ENCODE results near the gene H3-3A. TPM values are rescaled to one million over a fixed set of nuclear protein-coding genes. Genes with fewer than 3 reads are reported as not detected.

Gene H3-3A
- total RNA-seq, 1 experiment from 2014 or later: 894 TPM

DNA sequence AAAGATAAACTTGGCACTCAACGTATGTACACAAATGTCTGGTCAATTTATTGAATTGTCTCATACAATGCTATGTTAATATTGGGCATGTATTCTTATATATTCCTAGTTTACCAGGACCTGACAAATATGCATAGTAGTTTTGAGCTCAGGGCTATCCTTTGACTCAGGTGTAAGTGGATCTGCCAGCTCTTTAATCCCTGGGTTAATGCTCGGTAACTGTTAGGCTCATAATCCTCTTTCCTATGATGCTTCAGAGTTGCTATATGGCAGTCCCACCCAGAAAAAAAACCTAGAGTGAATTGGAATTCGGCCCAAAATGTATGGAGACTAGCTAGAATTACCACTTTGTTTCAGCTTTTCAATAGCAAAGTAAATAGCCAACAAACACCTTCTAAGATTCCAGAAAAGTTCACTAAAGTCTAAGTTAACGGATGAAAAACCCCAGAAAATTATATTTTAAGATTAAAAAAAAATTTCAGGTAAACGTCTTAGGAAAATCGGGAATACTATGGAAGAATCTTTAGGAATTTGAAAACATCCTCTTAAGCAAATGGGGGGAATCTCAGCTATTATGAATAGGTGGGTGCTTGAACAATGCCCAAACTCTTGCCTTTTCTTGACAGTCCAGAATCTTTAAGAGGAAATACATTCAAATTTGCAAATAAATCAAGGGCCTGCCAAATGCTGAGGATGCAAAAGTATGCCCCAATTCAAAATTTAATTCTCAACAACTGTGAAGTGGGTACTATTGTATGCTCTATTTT is 10.9 kb downstream of the H3-3A start:
- Mint-ChIP-seq H3K4me3 (no peak overlapping the region), H3K4me1 (peaks cover 8% of the 10 kb centered on the region), H3K27ac (peak overlapping the region; percentile 38), H3K9me3 (no peaks in the 10 kb centered on the region), H3K27me3 (ENCODE audit: low read depth) (no peaks in the 10 kb centered on the region), H3K36me3 (peaks cover 43% of the 10 kb centered on the region)
- no peak for ATAC-seq
- no peak for DNase-seq (ENCODE audit: low spot score)
- POLR2A ChIA-PET: interaction anchor here (0.6 to 1.7 kb wide), 5 partner anchors 9 to 279 kb away, joined by 3 to 5 read pairs (median 4); partner anchors contain the start of gene SDE2
- CTCF ChIA-PET: interaction anchor here (0.8 to 2.2 kb wide), 3 partner anchors 9 to 52 kb away, joined by 3 to 18 read pairs (median 8); no protein-coding TSS in a partner anchor
- TF ChIP-seq NFATC4 (CRISPR knock-in tag; IDR thresholded peaks at IDR 0.05): peak; percentile 84; the same call in 1 of the 2 replicates
- TF ChIP-seq NR3C1 (CRISPR knock-in tag; conservative IDR thresholded peaks at IDR 0.05; ENCODE audit: low read depth): no peak

DNA sequence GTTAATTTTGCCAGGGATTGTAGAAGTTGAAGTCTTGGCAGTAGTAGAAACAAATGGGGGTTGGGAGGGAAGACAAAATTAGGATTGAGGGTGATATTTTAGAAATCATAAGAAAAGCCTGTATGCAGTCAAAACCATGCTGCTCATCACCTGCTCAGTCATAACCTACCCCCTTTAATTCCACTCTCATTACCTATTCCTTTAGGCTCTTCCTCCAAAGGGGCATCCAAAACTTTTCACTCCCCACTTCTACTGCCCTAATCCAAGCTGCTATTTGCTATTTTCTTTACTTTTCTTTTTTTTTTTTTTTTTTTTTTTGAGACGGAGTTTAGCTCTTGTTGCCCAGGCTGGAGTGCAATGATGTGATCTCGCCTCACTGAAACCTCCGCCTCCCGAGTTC is 11.5 kb downstream of the H3-3A start:
- Mint-ChIP-seq H3K36me3 (peaks cover 38% of the 10 kb centered on the region), H3K9me3 (no peaks in the 10 kb centered on the region), H3K27me3 (ENCODE audit: low read depth) (no peaks in the 10 kb centered on the region), H3K27ac (peak overlapping the region; percentile 38), H3K4me1 (peaks cover 3% of the 10 kb centered on the region), H3K4me3 (no peak overlapping the region)
- DNase-seq (ENCODE audit: low spot score) (no peak), ATAC-seq (no peak)
- ChIA-PET CTCF (interaction anchor here (2.0 to 2.2 kb wide), 2 partner anchors 9 to 51 kb away, joined by 8 to 18 read pairs; no protein-coding TSS in a partner anchor), POLR2A (interaction anchor here (0.6 to 1.7 kb wide), 6 partner anchors 9 to 86 kb away, joined by 3 to 5 read pairs (median 4); partner anchors contain the start of gene SDE2)
- TF ChIP-seq, protein P1, sequence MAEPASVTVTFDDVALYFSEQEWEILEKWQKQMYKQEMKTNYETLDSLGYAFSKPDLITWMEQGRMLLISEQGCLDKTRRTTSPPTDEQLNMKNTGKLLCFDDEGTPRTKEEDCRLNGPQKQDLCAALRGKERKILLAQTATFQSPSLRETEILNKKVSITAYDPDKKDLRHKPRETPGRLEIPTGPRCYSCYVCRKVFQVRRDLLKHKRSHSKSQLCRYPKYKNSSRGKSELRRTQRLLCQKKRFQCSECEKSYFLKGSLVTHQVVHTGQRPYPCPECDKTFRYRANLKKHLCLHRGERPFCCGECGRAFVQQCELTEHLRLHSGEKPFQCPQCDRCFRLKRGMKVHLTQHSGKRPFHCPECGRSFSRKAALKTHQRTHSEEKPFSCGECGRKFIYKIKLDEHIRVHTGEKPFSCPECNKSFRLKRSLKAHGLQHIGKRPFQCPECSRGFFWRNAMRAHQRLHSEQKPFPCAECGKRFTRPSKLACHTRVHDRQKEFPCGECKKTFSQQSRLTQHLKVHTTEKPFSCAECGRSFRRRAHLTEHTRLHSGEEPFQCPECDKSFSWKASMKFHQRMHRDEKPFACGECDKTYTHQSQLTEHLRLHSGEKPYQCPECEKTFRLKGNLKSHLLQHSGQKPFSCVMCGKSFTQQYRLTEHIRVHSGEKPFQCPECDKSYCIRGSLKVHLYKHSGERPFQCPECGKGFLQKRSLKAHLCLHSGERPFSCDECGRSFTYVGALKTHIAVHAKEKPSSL (CRISPR knock-in tag; conservative IDR thresholded peaks at IDR 0.05): peak; percentile 43; the same call in 1 of the 2 replicates
- TF ChIP-seq NFATC4 (CRISPR knock-in tag; IDR thresholded peaks at IDR 0.05): 0 out of 2 replicates have a peak, but pooled peaks have one; percentile 14
- TF ChIP-seq HMGA2 (CRISPR knock-in tag; IDR thresholded peaks at IDR 0.05): no peak
- TF ChIP-seq, protein P2, sequence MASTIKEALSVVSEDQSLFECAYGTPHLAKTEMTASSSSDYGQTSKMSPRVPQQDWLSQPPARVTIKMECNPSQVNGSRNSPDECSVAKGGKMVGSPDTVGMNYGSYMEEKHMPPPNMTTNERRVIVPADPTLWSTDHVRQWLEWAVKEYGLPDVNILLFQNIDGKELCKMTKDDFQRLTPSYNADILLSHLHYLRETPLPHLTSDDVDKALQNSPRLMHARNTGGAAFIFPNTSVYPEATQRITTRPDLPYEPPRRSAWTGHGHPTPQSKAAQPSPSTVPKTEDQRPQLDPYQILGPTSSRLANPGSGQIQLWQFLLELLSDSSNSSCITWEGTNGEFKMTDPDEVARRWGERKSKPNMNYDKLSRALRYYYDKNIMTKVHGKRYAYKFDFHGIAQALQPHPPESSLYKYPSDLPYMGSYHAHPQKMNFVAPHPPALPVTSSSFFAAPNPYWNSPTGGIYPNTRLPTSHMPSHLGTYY (CRISPR knock-in tag; IDR thresholded peaks at IDR 0.05): no peak

DNA sequence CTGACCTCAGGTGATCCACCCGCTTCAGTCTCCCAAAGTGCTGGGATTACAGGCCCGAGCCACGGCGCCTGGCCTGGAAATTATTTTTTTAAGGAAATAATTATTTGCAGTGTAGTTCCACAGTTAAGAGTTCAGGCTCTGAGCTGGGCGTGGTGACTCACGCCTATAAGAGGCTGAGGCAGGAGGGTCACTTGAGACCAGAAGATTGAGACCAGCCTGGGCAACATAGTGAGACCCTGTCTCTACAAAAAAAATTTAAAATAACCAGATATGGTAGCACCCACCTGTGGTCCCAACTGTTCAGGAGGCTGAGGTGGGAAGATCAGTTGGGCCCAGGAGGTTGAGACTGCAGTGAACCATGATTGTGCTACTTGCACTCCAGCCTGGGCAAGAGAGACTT is 13.9 kb downstream of the H3-3A start:
- H3K27me3 Mint-ChIP-seq (ENCODE audit: low read depth): peaks cover 13% of the 10 kb centered on the region
- ATAC-seq: no peak
- peaks cover 14% of the 10 kb centered on the region for H3K36me3 Mint-ChIP-seq
- POLR2A ChIA-PET: no interaction called here
- no peaks in the 10 kb centered on the region for H3K9me3 Mint-ChIP-seq
- H3K4me3 Mint-ChIP-seq: no peak overlapping the region
- H3K27ac Mint-ChIP-seq: no peak overlapping the region
- TF ChIP-seq ZNF121 (CRISPR knock-in tag; IDR thresholded peaks at IDR 0.05): 0 out of 2 replicates have a peak, but pooled peaks have one; percentile 19
- TF ChIP-seq, protein P3, sequence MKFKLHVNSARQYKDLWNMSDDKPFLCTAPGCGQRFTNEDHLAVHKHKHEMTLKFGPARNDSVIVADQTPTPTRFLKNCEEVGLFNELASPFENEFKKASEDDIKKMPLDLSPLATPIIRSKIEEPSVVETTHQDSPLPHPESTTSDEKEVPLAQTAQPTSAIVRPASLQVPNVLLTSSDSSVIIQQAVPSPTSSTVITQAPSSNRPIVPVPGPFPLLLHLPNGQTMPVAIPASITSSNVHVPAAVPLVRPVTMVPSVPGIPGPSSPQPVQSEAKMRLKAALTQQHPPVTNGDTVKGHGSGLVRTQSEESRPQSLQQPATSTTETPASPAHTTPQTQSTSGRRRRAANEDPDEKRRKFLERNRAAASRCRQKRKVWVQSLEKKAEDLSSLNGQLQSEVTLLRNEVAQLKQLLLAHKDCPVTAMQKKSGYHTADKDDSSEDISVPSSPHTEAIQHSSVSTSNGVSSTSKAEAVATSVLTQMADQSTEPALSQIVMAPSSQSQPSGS (CRISPR knock-in tag; IDR thresholded peaks at IDR 0.05; ENCODE audit: borderline replicate concordance, low read depth): no peak
- H3K4me1 Mint-ChIP-seq: no peaks in the 10 kb centered on the region
- CTCF ChIA-PET: interaction anchor here (0.6 to 2.0 kb wide), 4 partner anchors 12 to 148 kb away, joined by 3 to 11 read pairs (median 3); no protein-coding TSS in a partner anchor
- no peak for DNase-seq (ENCODE audit: low spot score)

DNA sequence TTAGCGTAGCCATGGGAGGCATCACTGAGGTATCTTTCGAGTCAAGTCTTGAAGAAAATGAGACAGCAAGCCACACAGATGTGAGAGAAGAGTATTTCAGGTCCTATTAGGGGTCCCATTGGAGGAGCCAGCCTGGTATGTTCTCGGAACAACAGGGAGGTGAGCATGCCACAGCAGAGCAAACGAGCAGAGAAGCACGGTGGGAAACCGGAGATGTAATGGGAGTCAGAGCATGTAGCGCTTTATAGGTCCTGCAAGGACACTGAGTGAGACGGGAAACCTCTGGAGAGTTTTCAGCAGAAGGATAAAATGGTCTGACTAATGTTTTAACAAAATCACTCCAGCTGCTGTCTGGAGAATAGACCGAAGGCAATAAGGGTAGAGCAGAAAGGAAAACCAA is 15.9 kb downstream of the H3-3A start:
- CTCF ChIA-PET: interaction anchor here (0.8 to 3.0 kb wide), 4 partner anchors 13 to 119 kb away, joined by 3 to 21 read pairs (median 4); partner anchors contain the start of gene H3-3A
- Mint-ChIP-seq H3K27me3 (ENCODE audit: low read depth) (peaks cover 31% of the 10 kb centered on the region), H3K4me1 (peaks cover 6% of the 10 kb centered on the region), H3K4me3 (no peak overlapping the region), H3K27ac (no peak overlapping the region), H3K36me3 (no peaks in the 10 kb centered on the region), H3K9me3 (no peaks in the 10 kb centered on the region)
- DNase-seq (ENCODE audit: low spot score) (no peak), ATAC-seq (no peak)
- POLR2A ChIA-PET: no interaction called here
- TF ChIP-seq FOXK1 (CRISPR knock-in tag; IDR thresholded peaks at IDR 0.05): no peak
- TF ChIP-seq, protein P4, sequence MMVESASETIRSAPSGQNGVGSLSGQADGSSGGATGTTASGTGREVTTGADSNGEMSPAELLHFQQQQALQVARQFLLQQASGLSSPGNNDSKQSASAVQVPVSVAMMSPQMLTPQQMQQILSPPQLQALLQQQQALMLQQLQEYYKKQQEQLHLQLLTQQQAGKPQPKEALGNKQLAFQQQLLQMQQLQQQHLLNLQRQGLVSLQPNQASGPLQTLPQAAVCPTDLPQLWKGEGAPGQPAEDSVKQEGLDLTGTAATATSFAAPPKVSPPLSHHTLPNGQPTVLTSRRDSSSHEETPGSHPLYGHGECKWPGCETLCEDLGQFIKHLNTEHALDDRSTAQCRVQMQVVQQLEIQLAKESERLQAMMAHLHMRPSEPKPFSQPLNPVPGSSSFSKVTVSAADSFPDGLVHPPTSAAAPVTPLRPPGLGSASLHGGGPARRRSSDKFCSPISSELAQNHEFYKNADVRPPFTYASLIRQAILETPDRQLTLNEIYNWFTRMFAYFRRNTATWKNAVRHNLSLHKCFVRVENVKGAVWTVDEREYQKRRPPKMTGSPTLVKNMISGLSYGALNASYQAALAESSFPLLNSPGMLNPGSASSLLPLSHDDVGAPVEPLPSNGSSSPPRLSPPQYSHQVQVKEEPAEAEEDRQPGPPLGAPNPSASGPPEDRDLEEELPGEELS (CRISPR knock-in tag; IDR thresholded peaks at IDR 0.05): no peak
- TF ChIP-seq, protein P5, sequence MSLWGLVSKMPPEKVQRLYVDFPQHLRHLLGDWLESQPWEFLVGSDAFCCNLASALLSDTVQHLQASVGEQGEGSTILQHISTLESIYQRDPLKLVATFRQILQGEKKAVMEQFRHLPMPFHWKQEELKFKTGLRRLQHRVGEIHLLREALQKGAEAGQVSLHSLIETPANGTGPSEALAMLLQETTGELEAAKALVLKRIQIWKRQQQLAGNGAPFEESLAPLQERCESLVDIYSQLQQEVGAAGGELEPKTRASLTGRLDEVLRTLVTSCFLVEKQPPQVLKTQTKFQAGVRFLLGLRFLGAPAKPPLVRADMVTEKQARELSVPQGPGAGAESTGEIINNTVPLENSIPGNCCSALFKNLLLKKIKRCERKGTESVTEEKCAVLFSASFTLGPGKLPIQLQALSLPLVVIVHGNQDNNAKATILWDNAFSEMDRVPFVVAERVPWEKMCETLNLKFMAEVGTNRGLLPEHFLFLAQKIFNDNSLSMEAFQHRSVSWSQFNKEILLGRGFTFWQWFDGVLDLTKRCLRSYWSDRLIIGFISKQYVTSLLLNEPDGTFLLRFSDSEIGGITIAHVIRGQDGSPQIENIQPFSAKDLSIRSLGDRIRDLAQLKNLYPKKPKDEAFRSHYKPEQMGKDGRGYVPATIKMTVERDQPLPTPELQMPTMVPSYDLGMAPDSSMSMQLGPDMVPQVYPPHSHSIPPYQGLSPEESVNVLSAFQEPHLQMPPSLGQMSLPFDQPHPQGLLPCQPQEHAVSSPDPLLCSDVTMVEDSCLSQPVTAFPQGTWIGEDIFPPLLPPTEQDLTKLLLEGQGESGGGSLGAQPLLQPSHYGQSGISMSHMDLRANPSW (CRISPR knock-in tag; conservative IDR thresholded peaks at IDR 0.05; ENCODE audit: low read depth): no peak
- TF ChIP-seq ZNF263 (CRISPR knock-in tag; IDR thresholded peaks at IDR 0.05; ENCODE audit: low read depth): no peak
- TF ChIP-seq, protein P6, sequence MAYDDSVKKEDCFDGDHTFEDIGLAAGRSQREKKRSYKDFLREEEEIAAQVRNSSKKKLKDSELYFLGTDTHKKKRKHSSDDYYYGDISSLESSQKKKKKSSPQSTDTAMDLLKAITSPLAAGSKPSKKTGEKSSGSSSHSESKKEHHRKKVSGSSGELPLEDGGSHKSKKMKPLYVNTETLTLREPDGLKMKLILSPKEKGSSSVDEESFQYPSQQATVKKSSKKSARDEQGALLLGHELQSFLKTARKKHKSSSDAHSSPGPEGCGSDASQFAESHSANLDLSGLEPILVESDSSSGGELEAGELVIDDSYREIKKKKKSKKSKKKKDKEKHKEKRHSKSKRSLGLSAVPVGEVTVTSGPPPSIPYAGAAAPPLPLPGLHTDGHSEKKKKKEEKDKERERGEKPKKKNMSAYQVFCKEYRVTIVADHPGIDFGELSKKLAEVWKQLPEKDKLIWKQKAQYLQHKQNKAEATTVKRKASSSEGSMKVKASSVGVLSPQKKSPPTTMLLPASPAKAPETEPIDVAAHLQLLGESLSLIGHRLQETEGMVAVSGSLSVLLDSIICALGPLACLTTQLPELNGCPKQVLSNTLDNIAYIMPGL (CRISPR knock-in tag; IDR thresholded peaks at IDR 0.05): no peak
- TF ChIP-seq ZNF423 (CRISPR knock-in tag; IDR thresholded peaks at IDR 0.05): no peak

Measured in WTC11 (cell line).